Natural killer cell treated with Interleukin-12 subunit alpha and Interleukin-12 subunit beta and Interleukin-15 and Interleukin-18, amount 100 ng/mL, for 72 hours (primary cell): ENCODE data around the gene EPN2. TPM values are rescaled to one million over a fixed set of nuclear protein-coding genes. Genes with fewer than 3 reads are reported as not detected.

ENCODE experiments used
- ATAC-seq, 2 donors: fragments of 150-1000 bp; cut with Tn5 transposase in 1 of 2; sonication (Bioruptor Pico), chemical (Tn5 transposase) in 1 of 2; 2 replicates each; pipeline ENCODE4 v1.10.0; 2021
- DNase-seq: peaks from one replicate; pipeline ENCODE4 v3.0.0; 2022; ENCODE audit warnings: low spot score
- H3K27ac Mint-ChIP-seq, 2 donors: 1 replicate in 1 of 2; 2 replicates in 1 of 2; pipeline ENCODE4 v1.8.0; 2022; ENCODE audit warnings: mixed read lengths in 2 of 2, mild to moderate bottlenecking in 1 of 2, moderate library complexity in 1 of 2
- H3K27me3 Mint-ChIP-seq, 2 donors: 1 replicate in 1 of 2; 2 replicates in 1 of 2; pipeline ENCODE4 v1.8.0; 2022; ENCODE audit warnings: mixed read lengths in 2 of 2
- H3K36me3 Mint-ChIP-seq: one replicate; pipeline ENCODE4 v1.8.0; 2022; ENCODE audit warnings: mixed read lengths
- H3K4me1 Mint-ChIP-seq, 2 donors: 1 replicate in 1 of 2; 2 replicates in 1 of 2; pipeline ENCODE4 v1.8.0; 2022; ENCODE audit warnings: low read depth in 2 of 2, mixed read lengths in 2 of 2, mild to moderate bottlenecking in 1 of 2
- H3K4me3 Mint-ChIP-seq: one replicate; pipeline ENCODE4 v1.8.0; 2022; ENCODE audit warnings: mixed read lengths
- H3K9me3 Mint-ChIP-seq: 2 replicates; pipeline ENCODE4 v1.8.0; 2022; ENCODE audit warnings: mixed read lengths
- total RNA-seq, 2 donors: library from RNA; stranded (reverse); gene quantifications; one replicate each; pipeline ENCODE4 v1.2.3, GENCODE V29; 2022

The EPN2 gene
- total RNA-seq, 2 donors from 2014 or later = 1.5 to 20.3 TPM

- Mint-ChIP-seq H3K27me3 (no peaks in the 10 kb centered on the region), H3K4me1 (peaks cover 26 to 32% of the 10 kb centered on the region in 2 donors), H3K4me3 (peak within 1 kb of the TSS; percentile 92), H3K36me3 (no peaks in the 10 kb centered on the region), H3K27ac (peak within 1 kb of the TSS; percentile 93 to 97), H3K9me3 (no peaks in the 10 kb centered on the region)
- ATAC-seq (peak; percentile 7 to 9), DNase-seq (peak; percentile 49)
Measured at GRCh38 chr17:19378416-19379360, 141.5 kb downstream of the EPN2 start, which contains the start of gene MAPK7. TSS of gene MAPK7 (plus strand) at chr17:19378498. CDS start at chr17:19378901, 403 bp downstream.

- Mint-ChIP-seq H3K4me1 (peaks cover 29 to 32% of the 10 kb centered on the region in 2 donors), H3K27ac (peak overlapping the region; percentile 45 to 93), H3K27me3 (no peaks in the 10 kb centered on the region), H3K36me3 (no peaks in the 10 kb centered on the region), H3K9me3 (no peaks in the 10 kb centered on the region), H3K4me3 (peak overlapping the region; percentile 62)
- ATAC-seq = no peak
- DNase-seq = no peak
Measured at GRCh38 chr17:19379361-19380065, 142.3 kb downstream of the EPN2 start.

- ATAC-seq = no peak
- Mint-ChIP-seq H3K36me3 (no peaks in the 10 kb centered on the region), H3K4me1 (peaks cover 29 to 33% of the 10 kb centered on the region in 2 donors), H3K27ac (no peak overlapping the region), H3K27me3 (no peaks in the 10 kb centered on the region), H3K9me3 (no peaks in the 10 kb centered on the region), H3K4me3 (no peak overlapping the region)
- DNase-seq = no peak
Measured at GRCh38 chr17:19380481-19381301, 143.5 kb downstream of the EPN2 start.

GRCh38 chr17:19381361-19381740 lies 144.2 kb downstream of the EPN2 start:
- no peaks in the 10 kb centered on the region for H3K9me3 Mint-ChIP-seq
- H3K4me3 Mint-ChIP-seq = no peak overlapping the region
- H3K4me1 Mint-ChIP-seq = peaks cover 24 to 32% of the 10 kb centered on the region in 2 donors
- H3K27me3 Mint-ChIP-seq = no peaks in the 10 kb centered on the region
- ATAC-seq (no peak), DNase-seq (no peak)
- H3K36me3 Mint-ChIP-seq = no peaks in the 10 kb centered on the region
- H3K27ac Mint-ChIP-seq = no peak overlapping the region

- no peaks in the 10 kb centered on the region for H3K9me3 Mint-ChIP-seq
- no peaks in the 10 kb centered on the region for H3K36me3 Mint-ChIP-seq
- H3K4me3 Mint-ChIP-seq = no peak overlapping the region
- DNase-seq = no peak
- H3K27me3 Mint-ChIP-seq = no peaks in the 10 kb centered on the region
- ATAC-seq = no peak
- H3K4me1 Mint-ChIP-seq = peaks cover 21 to 30% of the 10 kb centered on the region in 2 donors
- no peak overlapping the region for H3K27ac Mint-ChIP-seq
Measured at GRCh38 chr17:19381741-19382444, 144.7 kb downstream of the EPN2 start.

GRCh38 chr17:19382531-19383444 lies 145.6 kb downstream of the EPN2 start:
- DNase-seq (no peak), ATAC-seq (no peak)
- H3K36me3 Mint-ChIP-seq = no peaks in the 10 kb centered on the region
- no peaks in the 10 kb centered on the region for H3K27me3 Mint-ChIP-seq
- no peak overlapping the region for H3K27ac Mint-ChIP-seq
- H3K4me1 Mint-ChIP-seq = peaks cover 17 to 27% of the 10 kb centered on the region in 2 donors
- H3K4me3 Mint-ChIP-seq = no peak overlapping the region
- H3K9me3 Mint-ChIP-seq = no peaks in the 10 kb centered on the region

GRCh38 chr17:19383681-19384470 lies 146.7 kb downstream of the EPN2 start:
- Mint-ChIP-seq H3K4me1 (peaks cover 21 to 30% of the 10 kb centered on the region in 2 donors), H3K36me3 (no peaks in the 10 kb centered on the region), H3K9me3 (no peaks in the 10 kb centered on the region), H3K27ac (peak overlapping the region in 1 of 2 donors; percentile 12), H3K4me3 (no peak overlapping the region), H3K27me3 (peaks cover 0 to 2% of the 10 kb centered on the region in 2 donors)
- no peak for ATAC-seq
- DNase-seq = no peak

- peaks cover 0 to 2% of the 10 kb centered on the region in 2 donors for H3K27me3 Mint-ChIP-seq
- no peaks in the 10 kb centered on the region for H3K36me3 Mint-ChIP-seq
- H3K4me3 Mint-ChIP-seq = no peak overlapping the region
- H3K4me1 Mint-ChIP-seq = peaks cover 13 to 21% of the 10 kb centered on the region in 2 donors
- DNase-seq (no peak), ATAC-seq (no peak)
- H3K9me3 Mint-ChIP-seq = no peaks in the 10 kb centered on the region
- H3K27ac Mint-ChIP-seq = no peak overlapping the region
Measured at GRCh38 chr17:19384723-19385391, 147.7 kb downstream of the EPN2 start.

GRCh38 chr17:19385521-19385983 lies 148.4 kb downstream of the EPN2 start:
- Mint-ChIP-seq H3K4me3 (no peak overlapping the region), H3K9me3 (no peaks in the 10 kb centered on the region), H3K27ac (no peak overlapping the region), H3K4me1 (peaks cover 13 to 20% of the 10 kb centered on the region in 2 donors), H3K36me3 (no peaks in the 10 kb centered on the region), H3K27me3 (peaks cover 0 to 2% of the 10 kb centered on the region in 2 donors)
- no peak for DNase-seq
- no peak for ATAC-seq
